ENCODE results near the gene TIMP2.

TIMP2 gene

DNA sequence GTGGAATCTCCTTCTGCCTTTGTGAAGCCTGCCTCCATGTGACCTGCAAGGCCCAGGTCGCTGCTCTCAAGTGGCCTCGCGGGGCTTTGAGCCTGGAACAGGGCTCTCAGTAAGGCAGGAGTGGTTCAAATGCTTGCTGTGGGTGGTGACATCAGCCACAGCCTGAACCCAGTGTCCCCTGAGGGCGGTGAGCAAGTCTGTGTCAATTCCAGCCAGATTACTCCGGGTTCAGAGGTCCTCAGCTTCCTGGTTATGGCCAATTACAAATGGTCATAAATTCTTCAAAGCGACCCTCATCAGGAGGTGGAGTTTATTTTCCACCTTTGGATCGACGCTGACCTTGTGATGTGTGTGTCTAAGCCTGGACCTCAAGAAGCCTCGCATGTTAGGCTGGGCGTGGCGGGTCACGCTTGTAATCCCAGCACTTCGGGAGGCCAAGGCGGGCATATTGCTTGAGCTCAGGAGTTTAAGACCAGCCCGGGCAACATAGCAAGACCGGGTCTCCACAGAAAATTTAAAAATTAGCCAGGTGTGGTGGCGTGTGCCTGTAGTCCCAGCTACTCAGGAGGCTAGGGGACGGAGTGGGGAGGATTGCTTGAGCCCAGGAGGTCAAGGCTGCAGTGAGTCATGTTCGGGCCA is 37.3 kb upstream of the TIMP2 start:
- H3K27me3 Mint-ChIP-seq, result no peaks in the 10 kb centered on the region
- H3K4me1 Mint-ChIP-seq (ENCODE audit: low read depth), result no peaks in the 10 kb centered on the region
- no peaks in the 10 kb centered on the region for H3K36me3 Mint-ChIP-seq (ENCODE audit: low read depth)
- no peak overlapping the region for H3K27ac Mint-ChIP-seq
- no peak overlapping the region for H3K4me3 Mint-ChIP-seq
- H3K9me3 Mint-ChIP-seq, result no peaks in the 10 kb centered on the region

DNA sequence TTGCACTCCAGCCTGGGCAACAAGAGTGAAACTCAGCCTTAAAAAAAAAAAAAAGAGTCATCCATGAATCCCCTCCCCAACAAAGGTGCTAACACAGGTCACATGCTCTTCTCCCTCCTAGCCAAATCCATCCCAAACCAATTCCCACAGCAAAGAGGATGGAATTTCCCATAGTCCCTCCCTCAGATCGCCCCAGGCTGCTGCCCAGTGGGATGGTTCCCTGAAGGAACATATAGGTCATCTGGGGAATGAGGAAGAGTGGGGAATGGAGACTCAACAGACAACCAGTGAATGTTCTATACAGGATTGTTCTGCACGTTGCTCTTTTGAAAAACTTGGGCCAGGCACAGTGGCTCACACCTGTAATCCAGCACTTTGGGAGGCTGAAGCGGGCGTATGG is 36.4 kb upstream of the TIMP2 start:
- no peaks in the 10 kb centered on the region for H3K36me3 Mint-ChIP-seq (ENCODE audit: low read depth)

DNA sequence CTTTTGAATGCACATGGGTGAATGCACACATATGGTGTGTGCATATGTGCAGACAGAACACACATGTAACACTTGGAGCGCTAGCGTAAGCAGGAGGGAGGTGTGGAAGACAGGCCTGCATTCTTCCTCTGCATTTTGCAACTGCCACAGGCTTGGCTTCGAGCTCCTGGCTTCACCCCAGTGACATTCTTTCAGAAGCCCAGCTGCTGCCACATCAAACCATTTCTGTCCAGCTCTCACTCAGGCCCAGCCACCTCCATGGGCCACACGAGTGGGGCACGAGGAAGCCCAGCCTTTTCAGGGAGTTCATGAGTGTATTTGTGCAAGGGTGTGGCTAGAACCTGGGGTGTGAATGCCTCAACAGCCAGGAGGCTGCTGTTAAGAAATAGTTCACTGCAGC is 35.7 kb upstream of the TIMP2 start:
- H3K9me3 Mint-ChIP-seq, result no peaks in the 10 kb centered on the region
- H3K27ac Mint-ChIP-seq, result no peak overlapping the region
- peaks cover 7% of the 10 kb centered on the region for H3K4me1 Mint-ChIP-seq (ENCODE audit: low read depth)
- no peaks in the 10 kb centered on the region for H3K27me3 Mint-ChIP-seq
- H3K4me3 Mint-ChIP-seq, result no peak overlapping the region
- H3K36me3 Mint-ChIP-seq (ENCODE audit: low read depth), result no peaks in the 10 kb centered on the region

More for the DNA sequence above, 36.4 kb upstream of the TIMP2 start:
- Mint-ChIP-seq H3K9me3 (no peaks in the 10 kb centered on the region), H3K27me3 (no peaks in the 10 kb centered on the region), H3K27ac (no peak overlapping the region), H3K4me1 (ENCODE audit: low read depth) (peaks cover 5% of the 10 kb centered on the region), H3K4me3 (no peak overlapping the region)

DNA sequence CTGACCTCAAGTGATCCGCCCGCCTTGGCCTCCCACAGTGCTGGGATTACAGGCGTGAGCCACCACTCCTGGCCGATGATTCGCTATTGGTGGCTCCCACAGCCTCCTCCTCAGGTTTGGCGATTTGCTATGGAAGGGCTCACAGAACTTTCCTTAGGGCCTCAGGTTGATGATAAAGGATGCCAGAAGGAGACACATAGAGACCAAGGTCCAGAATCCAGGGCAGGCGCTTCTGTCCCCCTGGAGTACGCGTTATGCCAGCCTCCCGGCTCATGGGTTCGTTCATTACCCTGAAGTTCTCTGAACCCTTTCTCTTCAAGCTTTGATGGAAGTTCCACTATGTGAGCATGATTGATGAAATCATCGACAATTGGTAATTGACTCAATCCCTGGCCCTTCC is 34.6 kb upstream of the TIMP2 start:
- H3K9me3 Mint-ChIP-seq, result no peaks in the 10 kb centered on the region
- no peaks in the 10 kb centered on the region for H3K36me3 Mint-ChIP-seq (ENCODE audit: low read depth)
- no peaks in the 10 kb centered on the region for H3K27me3 Mint-ChIP-seq
- no peak overlapping the region for H3K27ac Mint-ChIP-seq
- H3K4me1 Mint-ChIP-seq (ENCODE audit: low read depth), result peaks cover 9% of the 10 kb centered on the region
- H3K4me3 Mint-ChIP-seq, result no peak overlapping the region

DNA sequence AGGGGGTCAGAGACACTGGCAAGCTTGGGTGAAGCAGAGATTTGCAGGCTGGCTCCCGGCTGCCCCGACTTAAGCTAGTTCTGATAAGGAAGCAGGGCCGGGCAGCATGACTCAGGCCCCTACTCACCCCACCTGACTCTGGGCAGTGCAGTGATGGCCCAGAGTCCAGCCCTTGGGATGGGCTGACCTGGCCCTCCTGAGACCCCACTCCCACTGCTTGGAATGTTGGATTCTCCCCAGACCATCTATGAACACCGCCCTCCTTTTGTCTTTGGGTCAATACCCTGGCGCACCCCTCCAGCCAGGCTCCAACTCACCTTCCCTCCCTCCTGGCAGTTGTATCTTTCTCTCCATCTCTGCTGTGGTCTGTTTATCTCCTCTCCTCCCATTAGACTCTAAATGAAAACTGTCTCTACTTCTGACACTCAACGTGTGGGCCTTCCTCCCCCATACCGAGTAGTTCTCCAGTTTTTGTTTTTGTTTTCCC is 33.5 kb upstream of the TIMP2 start:
- H3K27me3 Mint-ChIP-seq, result no peaks in the 10 kb centered on the region
- no peaks in the 10 kb centered on the region for H3K36me3 Mint-ChIP-seq (ENCODE audit: low read depth)
- H3K4me1 Mint-ChIP-seq (ENCODE audit: low read depth), result peaks cover 11% of the 10 kb centered on the region
- H3K27ac Mint-ChIP-seq, result no peak overlapping the region
- H3K9me3 Mint-ChIP-seq, result no peaks in the 10 kb centered on the region
- H3K4me3 Mint-ChIP-seq, result no peak overlapping the region

DNA sequence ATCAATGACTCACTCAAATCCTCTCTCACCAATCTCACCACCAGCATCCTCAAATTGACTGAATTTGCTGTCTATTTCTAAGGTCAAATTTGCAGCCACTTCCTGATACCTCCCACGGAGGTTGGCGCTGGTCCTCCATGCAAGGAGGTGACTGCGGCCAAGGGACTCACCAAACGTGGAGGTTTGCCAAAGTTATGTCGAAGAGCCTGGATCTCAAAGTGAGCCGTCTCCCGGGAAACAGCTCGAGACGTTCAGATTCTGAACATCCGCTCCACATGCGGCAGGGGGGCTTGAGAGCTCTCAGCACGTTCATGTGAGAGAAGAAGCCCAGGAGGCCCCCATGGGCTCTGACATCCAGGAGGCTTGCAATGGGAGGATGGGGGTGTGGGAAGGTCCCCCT is 31.9 kb upstream of the TIMP2 start:
- Mint-ChIP-seq H3K9me3 (no peaks in the 10 kb centered on the region), H3K36me3 (ENCODE audit: low read depth) (no peaks in the 10 kb centered on the region), H3K27ac (no peak overlapping the region), H3K27me3 (no peaks in the 10 kb centered on the region), H3K4me1 (ENCODE audit: low read depth) (peaks cover 11% of the 10 kb centered on the region), H3K4me3 (no peak overlapping the region)

DNA sequence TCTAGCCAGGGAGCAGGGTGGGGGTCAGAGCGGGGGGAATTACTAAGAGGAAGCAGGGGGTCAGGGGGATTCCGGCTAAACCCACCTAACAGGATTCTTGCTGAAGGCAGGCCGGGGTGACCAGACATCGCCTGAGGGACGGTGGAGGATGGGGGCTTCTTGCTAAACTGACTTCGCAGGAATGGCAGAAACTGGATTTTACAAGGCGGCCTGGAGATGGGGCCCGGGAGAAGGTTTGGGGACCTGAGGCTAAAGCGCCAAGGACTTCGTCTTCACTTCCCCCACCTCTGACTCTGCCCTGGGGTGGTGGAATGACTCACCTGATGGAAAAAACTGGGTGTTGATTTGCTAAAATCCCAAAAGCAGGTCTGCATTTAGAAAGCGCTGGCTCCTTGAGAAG is 31.1 kb upstream of the TIMP2 start:
- Mint-ChIP-seq H3K27ac (no peak overlapping the region), H3K9me3 (no peaks in the 10 kb centered on the region), H3K36me3 (ENCODE audit: low read depth) (no peaks in the 10 kb centered on the region), H3K27me3 (no peaks in the 10 kb centered on the region), H3K4me1 (ENCODE audit: low read depth) (peaks cover 11% of the 10 kb centered on the region), H3K4me3 (no peak overlapping the region)

DNA sequence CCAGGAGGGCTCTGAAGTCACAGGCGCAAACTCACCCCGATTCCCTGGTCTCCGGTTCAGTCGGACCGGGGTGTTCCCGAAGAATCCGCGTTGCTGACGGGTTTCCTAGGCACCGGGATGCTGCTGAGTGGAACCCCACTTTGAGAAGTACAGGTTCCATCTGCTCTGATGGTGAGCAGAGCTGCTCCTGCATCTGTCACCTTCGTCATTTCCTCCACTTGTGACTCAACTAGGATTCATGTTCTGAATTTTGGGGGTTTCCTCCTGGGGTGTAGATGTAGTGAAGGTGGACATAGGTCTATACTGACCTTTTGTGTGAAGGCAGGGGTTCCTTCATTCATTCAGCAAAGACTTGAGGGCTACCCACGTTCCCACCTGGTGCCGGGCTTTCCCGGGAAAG is 29.5 kb upstream of the TIMP2 start:
- peaks cover 10% of the 10 kb centered on the region for H3K9me3 Mint-ChIP-seq
- no peak overlapping the region for H3K4me3 Mint-ChIP-seq
- no peaks in the 10 kb centered on the region for H3K36me3 Mint-ChIP-seq (ENCODE audit: low read depth)
- peaks cover 11% of the 10 kb centered on the region for H3K4me1 Mint-ChIP-seq (ENCODE audit: low read depth)
- H3K27me3 Mint-ChIP-seq, result no peaks in the 10 kb centered on the region
- no peak overlapping the region for H3K27ac Mint-ChIP-seq

DNA sequence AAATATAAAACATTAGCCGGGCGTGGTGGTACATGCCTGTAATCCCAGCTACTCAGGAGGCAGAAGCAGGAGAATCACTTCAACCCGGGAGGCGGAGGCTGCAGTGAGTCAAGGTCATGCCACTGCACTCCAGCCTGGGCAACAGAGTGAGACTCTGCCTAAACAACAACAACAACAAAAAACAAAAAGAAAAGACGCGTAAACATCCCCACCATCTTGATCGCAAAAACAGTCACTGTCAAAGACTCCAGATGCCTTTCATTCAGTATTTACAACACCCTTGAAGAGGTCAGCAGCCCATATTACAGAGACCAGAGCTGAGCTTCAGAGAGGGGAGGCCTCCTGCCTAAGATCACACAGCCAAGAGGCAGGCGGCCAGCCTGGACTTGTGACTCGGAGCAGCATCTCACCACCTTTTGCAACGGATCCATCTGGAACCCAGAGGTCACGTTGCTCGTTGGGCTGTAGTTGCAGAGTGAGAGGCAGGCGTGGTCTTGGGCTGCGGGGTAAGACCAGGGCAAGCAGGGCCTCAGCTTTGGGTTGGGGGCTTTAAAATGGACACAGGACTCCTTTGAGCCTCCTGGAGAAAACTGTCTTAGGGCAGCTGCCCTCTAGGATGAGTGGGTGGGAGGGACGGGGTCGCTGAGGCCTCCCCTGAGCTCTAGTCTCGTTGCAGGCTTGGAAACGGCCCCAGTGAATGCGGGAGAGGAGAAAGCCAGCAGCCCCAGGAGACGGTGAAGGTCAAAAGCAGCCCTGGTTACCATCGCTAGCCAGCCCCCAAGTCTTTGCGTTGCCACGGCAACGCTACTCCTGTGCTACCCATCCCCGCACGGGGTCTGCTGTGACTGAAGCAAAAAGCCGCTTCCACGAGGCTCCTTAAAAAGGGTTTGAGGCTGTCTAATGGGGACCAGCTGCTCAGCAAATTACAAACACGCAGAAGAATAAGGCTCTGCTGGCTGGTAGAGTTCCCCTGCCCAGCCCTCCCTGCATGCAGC is 28.5 kb upstream of the TIMP2 start:
- peaks cover 11% of the 10 kb centered on the region for H3K4me1 Mint-ChIP-seq (ENCODE audit: low read depth)
- H3K27me3 Mint-ChIP-seq, result no peaks in the 10 kb centered on the region
- H3K27ac Mint-ChIP-seq, result no peak overlapping the region
- no peaks in the 10 kb centered on the region for H3K36me3 Mint-ChIP-seq (ENCODE audit: low read depth)
- peaks cover 10% of the 10 kb centered on the region for H3K9me3 Mint-ChIP-seq
- no peak overlapping the region for H3K4me3 Mint-ChIP-seq

DNA sequence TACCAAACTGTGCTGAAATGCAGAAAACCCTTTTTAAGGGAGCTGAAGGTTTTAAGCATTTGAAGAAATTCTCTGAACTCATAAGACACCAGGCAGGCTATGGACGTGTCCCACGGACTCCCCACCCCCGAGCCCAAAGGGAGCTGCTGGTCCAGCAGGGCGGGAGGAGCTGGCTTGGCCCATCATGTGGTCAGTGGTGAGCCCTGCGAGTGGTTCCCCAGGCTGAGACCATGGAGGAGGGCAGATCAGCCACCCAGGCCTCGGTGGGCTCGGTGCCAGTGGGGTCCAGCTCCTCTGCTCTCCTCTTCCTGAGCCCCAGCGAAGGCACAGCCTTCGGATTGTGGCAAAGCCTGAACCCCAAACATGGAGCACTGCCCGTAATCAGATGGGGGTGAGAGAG is 27.5 kb upstream of the TIMP2 start:
- Mint-ChIP-seq H3K4me1 (ENCODE audit: low read depth) (peaks cover 11% of the 10 kb centered on the region), H3K9me3 (peaks cover 10% of the 10 kb centered on the region), H3K27me3 (no peaks in the 10 kb centered on the region), H3K36me3 (ENCODE audit: low read depth) (no peaks in the 10 kb centered on the region), H3K27ac (no peak overlapping the region), H3K4me3 (no peak overlapping the region)

DNA sequence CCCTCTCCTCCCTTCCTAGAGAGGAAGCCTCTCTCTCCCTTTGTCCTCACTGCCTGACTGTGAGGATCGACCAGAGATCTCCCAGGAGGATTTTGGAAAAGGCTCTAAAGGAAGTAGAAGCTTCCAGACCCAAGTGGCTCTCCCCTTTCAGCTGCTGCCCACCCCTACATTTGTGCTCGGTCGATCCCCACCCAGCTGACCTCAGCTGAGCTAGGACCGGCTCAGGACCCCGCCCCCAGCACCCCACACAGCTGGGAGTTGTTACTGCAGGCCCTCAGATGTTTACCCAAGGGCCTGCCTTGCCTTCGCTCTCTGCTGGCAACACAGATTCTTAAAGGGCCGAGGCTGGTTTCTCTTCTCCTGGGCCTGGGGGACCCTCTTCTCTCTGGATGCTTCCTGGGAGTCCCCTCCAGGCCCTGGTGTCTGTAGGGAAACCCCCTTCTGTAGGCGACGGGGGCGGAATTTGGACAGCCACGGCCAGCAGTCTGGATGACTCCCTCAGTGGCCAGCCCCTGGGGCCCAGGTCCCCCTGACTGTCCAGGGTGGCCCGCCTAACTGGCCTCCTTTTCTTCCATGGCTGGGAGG is 26.9 kb upstream of the TIMP2 start:
- Mint-ChIP-seq H3K9me3 (peaks cover 10% of the 10 kb centered on the region), H3K27me3 (no peaks in the 10 kb centered on the region), H3K4me3 (no peak overlapping the region), H3K27ac (no peak overlapping the region), H3K36me3 (ENCODE audit: low read depth) (no peaks in the 10 kb centered on the region), H3K4me1 (ENCODE audit: low read depth) (peaks cover 10% of the 10 kb centered on the region)

DNA sequence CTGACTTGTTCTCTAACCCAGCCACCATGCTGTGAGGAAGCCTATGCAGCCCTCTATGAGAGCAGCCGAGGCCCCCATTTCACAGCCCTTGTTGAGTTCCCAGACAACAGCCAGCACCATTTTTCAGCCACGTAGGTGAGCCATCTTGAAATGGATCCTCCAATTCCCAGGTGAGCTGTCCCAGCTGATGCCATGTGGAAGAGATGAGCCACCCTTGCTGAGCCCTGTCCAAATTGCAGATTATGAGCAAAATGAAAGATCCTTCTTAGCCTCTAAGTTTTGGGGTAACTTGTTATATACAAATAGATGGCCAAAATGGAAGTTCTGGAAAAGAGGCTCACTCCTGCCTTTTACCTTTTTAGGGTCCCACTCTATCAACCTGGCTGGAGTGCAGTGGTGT is 25.7 kb upstream of the TIMP2 start:
- Mint-ChIP-seq H3K9me3 (peaks cover 10% of the 10 kb centered on the region), H3K4me3 (no peak overlapping the region), H3K36me3 (ENCODE audit: low read depth) (no peaks in the 10 kb centered on the region), H3K27ac (no peak overlapping the region), H3K27me3 (no peaks in the 10 kb centered on the region), H3K4me1 (ENCODE audit: low read depth) (peaks cover 4% of the 10 kb centered on the region)

DNA sequence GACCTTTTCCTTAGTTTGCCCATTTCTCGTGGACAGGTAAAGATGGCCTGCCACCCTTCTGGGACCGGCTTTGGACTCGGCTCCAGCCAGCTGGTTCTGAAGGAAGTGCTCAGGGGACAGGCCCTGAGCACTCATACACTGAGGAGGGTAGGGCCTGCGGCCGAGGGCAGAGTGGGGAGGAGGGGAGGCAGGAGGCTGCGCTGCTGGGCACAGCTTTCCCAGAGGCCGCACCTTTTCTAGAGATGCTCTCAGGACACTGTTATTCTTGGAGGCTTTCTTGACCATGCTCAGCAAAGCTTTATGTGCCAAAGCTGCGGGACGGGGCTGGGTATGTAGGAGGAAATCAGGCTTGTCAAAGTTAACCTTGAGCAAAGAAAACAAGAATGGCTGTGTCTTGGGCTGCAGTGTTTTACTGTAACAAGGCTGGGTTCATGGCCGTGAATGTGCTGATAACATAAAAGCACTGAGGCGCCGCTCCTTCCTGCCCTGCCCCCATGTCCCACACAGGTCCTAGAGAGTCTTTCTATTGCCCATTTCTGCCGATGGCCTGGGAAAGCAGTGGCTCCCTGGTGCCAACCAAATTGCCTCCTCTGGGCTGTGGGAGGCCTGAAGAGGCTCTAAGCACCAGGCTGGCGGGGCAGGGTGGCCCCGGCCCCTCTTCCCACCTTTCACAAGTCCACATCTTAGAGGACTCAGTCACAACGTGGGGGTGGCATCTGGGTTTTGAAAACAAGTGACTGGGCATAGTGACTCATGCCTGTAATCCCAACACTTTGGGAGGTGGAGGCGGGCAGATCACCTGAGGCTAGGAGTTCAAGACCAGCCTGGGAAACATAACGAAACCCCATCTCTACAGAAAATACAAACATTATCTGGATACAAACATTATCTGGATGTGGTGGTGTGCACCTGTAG is 22.3 kb upstream of the TIMP2 start:
- Mint-ChIP-seq H3K4me1 (ENCODE audit: low read depth) (no peaks in the 10 kb centered on the region), H3K27me3 (no peaks in the 10 kb centered on the region), H3K4me3 (no peak overlapping the region), H3K9me3 (peaks cover 10% of the 10 kb centered on the region), H3K36me3 (ENCODE audit: low read depth) (no peaks in the 10 kb centered on the region), H3K27ac (no peak overlapping the region)

DNA sequence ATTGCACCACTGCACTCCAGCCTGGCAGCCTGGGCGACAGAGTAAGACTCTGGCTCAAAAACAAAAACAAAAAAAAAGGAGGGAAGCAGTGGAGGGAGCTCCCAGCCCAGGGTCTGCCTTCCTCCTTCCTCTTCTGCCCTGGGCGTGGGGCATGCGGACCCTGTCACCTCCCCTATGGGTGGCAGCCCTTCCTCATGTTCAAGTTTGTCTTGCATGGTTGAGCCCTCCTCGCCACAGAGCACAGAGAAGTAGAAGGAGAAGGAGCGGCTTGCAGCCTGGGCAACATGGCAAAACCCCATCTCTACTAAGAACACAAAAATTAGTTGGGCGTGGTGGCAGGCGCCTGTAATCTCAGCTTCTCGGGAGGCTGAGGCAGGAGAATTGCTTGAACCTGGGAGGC is 21.4 kb upstream of the TIMP2 start:
- H3K9me3 Mint-ChIP-seq, result peaks cover 10% of the 10 kb centered on the region
- H3K27me3 Mint-ChIP-seq, result no peaks in the 10 kb centered on the region
- H3K4me3 Mint-ChIP-seq, result no peak overlapping the region
- no peak overlapping the region for H3K27ac Mint-ChIP-seq
- no peaks in the 10 kb centered on the region for H3K4me1 Mint-ChIP-seq (ENCODE audit: low read depth)
- H3K36me3 Mint-ChIP-seq (ENCODE audit: low read depth), result no peaks in the 10 kb centered on the region
